MCF 10A (cell line): ENCODE results near the gene MCM5. TPM values are rescaled to one million over a fixed set of nuclear protein-coding genes. Genes with fewer than 3 reads are reported as not detected.

ENCODE experiments used
- BruUV-seq: library from RNA; stranded (reverse); fragments of 400-500 nt; replicated peaks from 2 replicates; lab custom pipeline; 2021; lab: Mats Ljungman, UMichigan
- CTCF ChIA-PET: fragments of 300-600 bp; sonication (Branson Sonifier 250); formaldehyde crosslinking; extraction: SDS; loops from one replicate; lab custom pipeline; 2021; ENCODE audit warnings: antibody characterized with exemption, inconsistent platforms; lab: Yijun Ruan, JAX
- POLR2A ChIA-PET: fragments of 300-600, 350-650 bp; sonication (Branson Sonifier 250); formaldehyde crosslinking; extraction: SDS; loops from one replicate; lab custom pipeline; 2020; ENCODE audit warnings: antibody characterized with exemption, inconsistent platforms; lab: Yijun Ruan, JAX
- DNase-seq: peaks from one replicate; pipeline ENCODE4 v3.0.0-alpha.2; 2018; ENCODE audit not compliant: unreplicated experiment
- H3K27ac Mint-ChIP-seq: one replicate; pipeline ENCODE4 v1.8.0; 2022; ENCODE audit warnings: mild to moderate bottlenecking, low read depth, mixed read lengths; ENCODE audit not compliant: unreplicated experiment
- H3K27me3 Mint-ChIP-seq: one replicate; pipeline ENCODE4 v1.8.0; 2022; ENCODE audit warnings: mixed read lengths; ENCODE audit not compliant: insufficient read depth, unreplicated experiment
- H3K36me3 Mint-ChIP-seq: one replicate; pipeline ENCODE4 v1.8.0; 2022; ENCODE audit warnings: mild to moderate bottlenecking, moderate library complexity, mixed read lengths; ENCODE audit not compliant: insufficient read depth, unreplicated experiment
- H3K4me1 Mint-ChIP-seq: one replicate; pipeline ENCODE4 v1.8.0; 2022; ENCODE audit warnings: mixed read lengths; ENCODE audit not compliant: insufficient read depth, unreplicated experiment
- H3K4me3 Mint-ChIP-seq: one replicate; pipeline ENCODE4 v1.8.0; 2022; ENCODE audit warnings: mild to moderate bottlenecking, moderate library complexity, mixed read lengths; ENCODE audit not compliant: unreplicated experiment
- H3K9me3 Mint-ChIP-seq: one replicate; pipeline ENCODE4 v1.8.0; 2022; ENCODE audit warnings: mixed read lengths; ENCODE audit not compliant: unreplicated experiment
- CTCF ChIP-seq: fragments of 200-600 bp; IDR thresholded peaks from one replicate; pipeline ENCODE4 v1.8.0; 2022; ENCODE audit warnings: antibody characterized with exemption, mild to moderate bottlenecking; ENCODE audit not compliant: unreplicated experiment
- intact Hi-C: fragments of 100-400 bp; cut with micrococcal nuclease; formaldehyde crosslinking; loops from 2 replicates; pipeline ENCODE4 v1.14.1; 2022
- total RNA-seq: library from RNA; stranded (reverse); gene quantifications from 2 replicates; pipeline ENCODE4 v1.2.3, GENCODE V29; 2022

MCM5 gene
- total RNA-seq, 1 experiment from 2014 or later: 35.0 TPM

- H3K36me3 Mint-ChIP-seq: peaks cover 6% of the 10 kb centered on the region
- no peak overlapping the region for H3K4me3 Mint-ChIP-seq
- intact Hi-C loops: no loop called here
- H3K4me1 Mint-ChIP-seq: peaks cover 13% of the 10 kb centered on the region
- BruUV-seq: no TSS peak
- no peak for DNase-seq
- H3K9me3 Mint-ChIP-seq: no peaks in the 10 kb centered on the region
- H3K27ac Mint-ChIP-seq: no peak overlapping the region
- H3K27me3 Mint-ChIP-seq: no peaks in the 10 kb centered on the region
- no peak for TF ChIP-seq CTCF
- CTCF ChIA-PET: interaction anchor here (0.6 to 1.1 kb wide), 3 partner anchors 28 to 185 kb away, joined by 3 read pairs; no protein-coding TSS in a partner anchor
- POLR2A ChIA-PET: interaction anchor here (0.8 kb wide), 1 partner anchor 9 kb away, joined by 5 read pairs; no protein-coding TSS in a partner anchor
Observed at GRCh38 chr22:35397095-35397904, 2.6 kb upstream of the MCM5 start.

GRCh38 chr22:35398591-35398973 lies 1.4 kb upstream of the MCM5 start:
- BruUV-seq: no TSS peak
- H3K9me3 Mint-ChIP-seq: no peaks in the 10 kb centered on the region
- H3K36me3 Mint-ChIP-seq: peaks cover 17% of the 10 kb centered on the region
- no peak for TF ChIP-seq CTCF
- DNase-seq: no peak
- peaks cover 13% of the 10 kb centered on the region for H3K4me1 Mint-ChIP-seq
- CTCF ChIA-PET: interaction anchor here (0.7 to 1.1 kb wide), 4 partner anchors 27 to 278 kb away, joined by 3 to 4 read pairs (median 3); no protein-coding TSS in a partner anchor
- peak overlapping the region; percentile 99 for H3K4me3 Mint-ChIP-seq
- POLR2A ChIA-PET: no interaction called here
- peak overlapping the region; percentile 90 for H3K27ac Mint-ChIP-seq
- H3K27me3 Mint-ChIP-seq: no peaks in the 10 kb centered on the region
- intact Hi-C loops: loop anchor here (2.0 kb wide), 1 partner anchor 18 kb away; the partner anchor contains the start of gene HMOX1

GRCh38 chr22:35399114-35399677 lies 744 bp upstream of the MCM5 start:
- H3K27me3 Mint-ChIP-seq: no peaks in the 10 kb centered on the region
- BruUV-seq: TSS peak; percentile 95
- intact Hi-C loops: loop anchor here (2.0 kb wide), 1 partner anchor 18 kb away; the partner anchor contains the start of gene HMOX1
- CTCF ChIA-PET: interaction anchor here (0.8 to 1.0 kb wide), 2 partner anchors 11 to 48 kb away, joined by 3 read pairs; no protein-coding TSS in a partner anchor
- peak overlapping the region; percentile 90 for H3K27ac Mint-ChIP-seq
- H3K4me3 Mint-ChIP-seq: peak overlapping the region; percentile 99
- no peak for TF ChIP-seq CTCF
- H3K9me3 Mint-ChIP-seq: no peaks in the 10 kb centered on the region
- peaks cover 23% of the 10 kb centered on the region for H3K36me3 Mint-ChIP-seq
- DNase-seq: peak; percentile 13
- H3K4me1 Mint-ChIP-seq: peaks cover 13% of the 10 kb centered on the region
- POLR2A ChIA-PET: interaction anchor here (0.6 to 1.0 kb wide), 3 partner anchors 16 to 758 kb away, joined by 3 read pairs; no protein-coding TSS in a partner anchor

- no peak for TF ChIP-seq CTCF
- Mint-ChIP-seq H3K27ac (peak overlapping the region; percentile 90), H3K9me3 (no peaks in the 10 kb centered on the region), H3K27me3 (no peaks in the 10 kb centered on the region), H3K4me1 (peaks cover 13% of the 10 kb centered on the region), H3K4me3 (peak overlapping the region; percentile 99), H3K36me3 (peaks cover 36% of the 10 kb centered on the region)
- intact Hi-C loops: no loop called here
- POLR2A ChIA-PET: interaction anchor here (1.0 kb wide), 1 partner anchor 101 kb away, joined by 4 read pairs; the partner anchor contains the start of gene TOM1
- no peak for DNase-seq
- BruUV-seq: no TSS peak
- CTCF ChIA-PET: no interaction called here
Observed at GRCh38 chr22:35400501-35400790, 506 bp downstream of the MCM5 start.
